PC-9 (cell line): ENCODE data around the gene EWSR1.

ENCODE experiments used
- CTCF ChIP-seq: fragments of 200-600 bp; sonication (generic); conservative IDR thresholded peaks from 2 replicates; pipeline ENCODE4 v1.6.1; 2017; ENCODE audit warnings: mixed run types, antibody characterized with exemption, mild to moderate bottlenecking, moderate library complexity
- EZH2 ChIP-seq: fragments of 200-600 bp; sonication (generic); IDR thresholded peaks from 2 replicates; pipeline ENCODE4 v1.8.0; 2017; ENCODE audit warnings: antibody characterized with exemption, low read depth

DNA sequence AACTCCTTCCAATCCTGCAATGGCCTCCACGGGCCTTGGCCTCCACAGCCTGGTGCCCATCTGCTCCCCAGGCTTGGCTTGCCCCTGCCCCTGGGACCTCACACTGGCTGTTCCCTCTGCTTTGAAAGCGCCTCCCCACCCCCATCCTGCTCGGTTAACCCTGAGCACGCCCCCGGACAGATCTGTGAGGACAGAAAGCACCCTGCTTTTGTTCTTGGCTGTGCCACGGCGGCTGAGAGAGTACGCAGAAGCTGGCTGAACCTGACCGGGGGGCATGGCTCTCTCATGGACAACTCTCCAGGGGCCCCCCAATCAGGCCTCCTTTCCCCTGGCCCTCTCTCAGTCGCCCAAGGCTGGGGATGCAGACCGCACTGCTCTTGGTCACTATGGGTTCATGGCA, 67.6 kb downstream of the EWSR1 start:
- no peak for TF ChIP-seq CTCF
- TF ChIP-seq EZH2, result no peak
